Activated naive CD4-positive, alpha-beta T cell treated with anti-CD3 and anti-CD28 coated beads, Interleukin-2, amount 10 ng/mL, durations not matched to agents 7 days and 5 days (primary cell): ENCODE measurements around the gene FCHSD1.

Experiments
- CTCF ChIA-PET: fragments of 350-600 bp; sonication (Branson Sonifier 250); formaldehyde crosslinking; loops from one replicate; lab custom pipeline; 2021; ENCODE audit warnings: antibody characterized with exemption; lab: Charles Lee
- DNase-seq: peaks from one replicate; pipeline ENCODE4 v3.0.0-alpha.2; 2020
- H3K27ac Mint-ChIP-seq: one replicate; pipeline ENCODE4 v1.8.0; 2021; ENCODE audit warnings: mild to moderate bottlenecking, moderate library complexity, mixed read lengths
- H3K27me3 Mint-ChIP-seq: one replicate; pipeline ENCODE4 v1.8.0; 2021; ENCODE audit warnings: mild to moderate bottlenecking, mixed read lengths
- H3K36me3 Mint-ChIP-seq: one replicate; pipeline ENCODE4 v1.8.0; 2021; ENCODE audit warnings: mixed read lengths
- H3K4me1 Mint-ChIP-seq: one replicate; pipeline ENCODE4 v1.8.0; 2021; ENCODE audit warnings: mixed read lengths
- H3K4me3 Mint-ChIP-seq: one replicate; pipeline ENCODE4 v1.8.0; 2021; ENCODE audit warnings: mild to moderate bottlenecking, moderate library complexity, mixed read lengths
- H3K9me3 Mint-ChIP-seq: one replicate; pipeline ENCODE4 v1.8.0; 2021; ENCODE audit warnings: mixed read lengths

The FCHSD1 gene

GRCh38 chr5:141596867-141597266 lies 54.4 kb downstream of the FCHSD1 start:
- Mint-ChIP-seq H3K36me3 (peaks cover 26% of the 10 kb centered on the region), H3K4me1 (peaks cover 76% of the 10 kb centered on the region), H3K27ac (peak overlapping the region; percentile 3), H3K27me3 (no peaks in the 10 kb centered on the region), H3K4me3 (no peak overlapping the region), H3K9me3 (no peaks in the 10 kb centered on the region)
- CTCF ChIA-PET = interaction anchor here (1.3 to 4.5 kb wide), 5 partner anchors 17 to 41 kb away, joined by 4 to 32 read pairs (median 7); partner anchors contain the start of genes DIAPH1, HDAC3 and RELL2
- DNase-seq = no peak

GRCh38 chr5:141590127-141590526 lies 61.1 kb downstream of the FCHSD1 start:
- Mint-ChIP-seq H3K36me3 (peaks cover 37% of the 10 kb centered on the region), H3K27ac (no peak overlapping the region), H3K4me1 (peaks cover 26% of the 10 kb centered on the region), H3K4me3 (no peak overlapping the region), H3K9me3 (no peaks in the 10 kb centered on the region), H3K27me3 (no peaks in the 10 kb centered on the region)
- CTCF ChIA-PET = interaction anchor here (0.6 to 6.4 kb wide), 3 partner anchors 15 to 315 kb away, joined by 3 to 236 read pairs (median 3); partner anchors contain the start of gene DIAPH1
- no peak for DNase-seq
